VCaP (cell line): ENCODE data around the gene OCRL.

ENCODE experiments used
- H3K27ac ChIP-seq: fragments of 450-650 bp; 2 replicates; pipeline ENCODE4 v1.5.1; 2017
- TF ChIP-seq, protein P1 (sequence below): fragments of 450-650 bp; conservative IDR thresholded peaks from 2 replicates; pipeline ENCODE4 v1.5.1; 2017; ENCODE audit warnings: mild to moderate bottlenecking, moderate library complexity

Gene OCRL

DNA sequence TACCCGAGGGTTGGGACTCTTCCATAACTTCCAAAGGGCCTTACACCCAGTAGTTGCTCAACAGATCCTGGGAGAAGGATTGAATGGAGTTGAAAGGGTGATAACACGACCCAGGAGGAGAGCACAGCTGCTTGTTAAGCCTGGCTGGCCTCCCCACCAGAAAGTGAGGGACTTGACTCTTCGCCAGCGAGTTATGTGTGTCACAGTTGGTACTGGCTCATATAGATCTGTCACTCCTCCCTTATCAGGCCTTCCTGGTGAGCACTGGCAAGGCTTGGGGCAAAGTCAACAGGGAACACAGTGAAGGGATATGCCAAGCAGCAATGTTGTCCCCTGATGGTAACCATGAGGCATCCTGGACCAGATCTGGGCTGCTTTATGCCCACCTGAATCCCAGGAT is 78.9 kb downstream of the OCRL start:
- no peak overlapping the region for H3K27ac ChIP-seq
- TF ChIP-seq, protein P1, sequence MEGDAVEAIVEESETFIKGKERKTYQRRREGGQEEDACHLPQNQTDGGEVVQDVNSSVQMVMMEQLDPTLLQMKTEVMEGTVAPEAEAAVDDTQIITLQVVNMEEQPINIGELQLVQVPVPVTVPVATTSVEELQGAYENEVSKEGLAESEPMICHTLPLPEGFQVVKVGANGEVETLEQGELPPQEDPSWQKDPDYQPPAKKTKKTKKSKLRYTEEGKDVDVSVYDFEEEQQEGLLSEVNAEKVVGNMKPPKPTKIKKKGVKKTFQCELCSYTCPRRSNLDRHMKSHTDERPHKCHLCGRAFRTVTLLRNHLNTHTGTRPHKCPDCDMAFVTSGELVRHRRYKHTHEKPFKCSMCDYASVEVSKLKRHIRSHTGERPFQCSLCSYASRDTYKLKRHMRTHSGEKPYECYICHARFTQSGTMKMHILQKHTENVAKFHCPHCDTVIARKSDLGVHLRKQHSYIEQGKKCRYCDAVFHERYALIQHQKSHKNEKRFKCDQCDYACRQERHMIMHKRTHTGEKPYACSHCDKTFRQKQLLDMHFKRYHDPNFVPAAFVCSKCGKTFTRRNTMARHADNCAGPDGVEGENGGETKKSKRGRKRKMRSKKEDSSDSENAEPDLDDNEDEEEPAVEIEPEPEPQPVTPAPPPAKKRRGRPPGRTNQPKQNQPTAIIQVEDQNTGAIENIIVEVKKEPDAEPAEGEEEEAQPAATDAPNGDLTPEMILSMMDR: no peak

DNA sequence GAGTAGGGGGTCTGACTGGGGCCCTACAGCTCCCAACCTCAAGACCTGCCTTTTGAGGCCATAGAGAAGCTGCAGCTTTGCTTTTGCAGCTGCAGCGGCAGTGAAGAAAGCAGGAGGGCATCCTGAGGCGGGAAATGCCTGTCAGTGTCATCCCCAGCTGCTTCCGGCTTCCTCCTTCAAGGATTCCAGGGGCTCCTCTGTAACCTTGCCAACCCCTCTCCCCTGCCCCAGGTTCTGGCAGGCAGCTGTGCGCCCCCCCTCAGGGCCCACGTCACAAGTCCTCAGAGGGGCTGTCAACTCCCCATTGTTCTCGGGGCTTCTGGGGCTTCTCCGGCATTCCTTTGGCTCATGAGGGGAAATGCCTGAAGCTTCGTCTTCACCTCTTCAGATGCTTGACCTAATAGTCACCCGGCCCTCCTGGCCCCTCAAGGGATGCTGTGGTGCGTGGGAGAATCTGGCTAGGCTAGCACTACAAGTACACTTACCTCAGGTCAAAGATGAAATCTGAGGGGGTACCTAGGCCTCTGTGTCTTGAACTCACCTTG is 82.8 kb downstream of the OCRL start:
- TF ChIP-seq, protein P1: no peak
- H3K27ac ChIP-seq: no peak overlapping the region

GRCh38 chrX:129626026-129626425 is 86.0 kb downstream of the OCRL start:
- H3K27ac ChIP-seq: peak overlapping the region; percentile 52
- TF ChIP-seq, protein P1: no peak

- TF ChIP-seq, protein P1: no peak
- H3K27ac ChIP-seq: no peak overlapping the region
These were observed 89.8 kb downstream of the OCRL start for GRCh38 chrX:129629837-129630236.

GRCh38 chrX:129631849-129632248 is 91.8 kb downstream of the OCRL start:
- TF ChIP-seq, protein P1: no peak
- H3K27ac ChIP-seq: no peak overlapping the region

- H3K27ac ChIP-seq: no peak overlapping the region
- TF ChIP-seq, protein P1: no peak
These were observed 92.4 kb downstream of the OCRL start for GRCh38 chrX:129632443-129632842.

GRCh38 chrX:129634541-129634940 is 94.5 kb downstream of the OCRL start:
- H3K27ac ChIP-seq: no peak overlapping the region
- TF ChIP-seq, protein P1: no peak
